K562 treated with DMSO at 1 percent for 4 hours (cell line): ENCODE measurements around the gene DLL4. TPM values are rescaled to one million over a fixed set of nuclear protein-coding genes. Genes with fewer than 3 reads are reported as not detected.

Source experiments
- total RNA-seq: library from RNA; unstranded; fragments of 300-600 nt; gene quantifications from 2 replicates; pipeline ENCODE4 v1.2.3, GENCODE V29; 2022; ENCODE audit not compliant: insufficient read depth

Gene DLL4
- 0.57 and 0.99 TPM in 2 replicates for total RNA-seq

GRCh38 chr15:40928821-40929659 lies at the start of gene DLL4:
DLL4 (plus strand) TSS chr15:40929340; CDS start chr15:40929669, 329 bp downstream.

GRCh38 chr15:40893733-40894680 lies 35.1 kb upstream of the DLL4 start, which contains the start of gene VPS18:
VPS18 (plus strand) TSS chr15:40894450; CDS start chr15:40894769, 319 bp downstream.

GRCh38 chr15:40952901-40953712 lies 24.0 kb downstream of the DLL4 start, which contains the start of gene CHAC1:
CHAC1 (plus strand) TSS chr15:40953471; CDS start chr15:40953584, 113 bp downstream.

Other genes starting within 250 kb of the DLL4 start
- gene RAD51, start 234.2 kb upstream of the DLL4 start, total RNA-seq = 37.2 and 40.7 TPM in 2 replicates
- gene RMDN3, start 174.1 kb upstream of the DLL4 start, total RNA-seq = 36.0 and 37.0 TPM in 2 replicates
- gene GCHFR, start 165.3 kb upstream of the DLL4 start, total RNA-seq = 54.7 and 68.4 TPM in 2 replicates
- 4.8 and 6.5 TPM in 2 replicates for gene C15orf62, start 159.4 kb upstream of the DLL4 start, total RNA-seq
- gene ZFYVE19, start 122.3 kb upstream of the DLL4 start, total RNA-seq = 34.3 and 39.0 TPM in 2 replicates
- 6.8 and 16.4 TPM in 2 replicates for gene DNAJC17, start 121.9 kb upstream of the DLL4 start, total RNA-seq
- gene PPP1R14D, start 100.6 kb upstream of the DLL4 start, total RNA-seq = not detected in 2 replicates
- gene SPINT1, start 85.3 kb upstream of the DLL4 start, total RNA-seq = 3.9 and 7.4 TPM in 2 replicates
- 0.76 and 2.1 TPM in 2 replicates for gene RHOV, start 55.1 kb upstream of the DLL4 start, total RNA-seq
- gene VPS18, start 34.9 kb upstream of the DLL4 start, total RNA-seq = 23.5 and 27.1 TPM in 2 replicates
- 68.8 and 72.6 TPM in 2 replicates for gene CHAC1, start 24.1 kb downstream of the DLL4 start, total RNA-seq
- gene INO80, start 186.9 kb downstream of the DLL4 start, total RNA-seq = 10.7 and 13.9 TPM in 2 replicates